ENCODE measurements around the gene UNC5A. TPM values are rescaled to one million over a fixed set of nuclear protein-coding genes. Genes with fewer than 3 reads are reported as not detected.

UNC5A gene
- total and polyA plus RNA-seq, 2 of the 8 experiments (the other 6 are each of a cell fraction or from before 2014, with no cell fraction given) = 4.0 to 7.6 TPM

DNA sequence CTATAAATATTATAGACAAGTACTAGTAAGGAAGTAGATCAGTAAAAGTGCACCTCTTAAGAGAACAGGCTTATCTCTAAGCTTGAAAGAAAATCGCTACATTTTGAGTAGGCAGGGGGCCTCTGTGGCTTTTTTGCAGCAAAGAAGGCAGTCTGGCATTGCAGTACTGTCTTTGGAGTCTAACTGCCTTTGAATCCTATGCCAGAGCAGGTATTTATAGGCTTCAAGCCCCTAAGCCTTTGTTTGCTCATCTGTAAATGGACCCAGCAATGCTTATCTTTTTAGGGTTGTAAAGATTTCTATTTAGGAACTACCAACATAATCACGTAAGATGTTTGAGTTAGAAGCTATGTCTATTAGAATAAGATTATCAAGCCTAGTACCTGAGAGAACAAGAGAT is 112.5 kb downstream of the UNC5A start (continued):
- TF ChIP-seq, protein P1, sequence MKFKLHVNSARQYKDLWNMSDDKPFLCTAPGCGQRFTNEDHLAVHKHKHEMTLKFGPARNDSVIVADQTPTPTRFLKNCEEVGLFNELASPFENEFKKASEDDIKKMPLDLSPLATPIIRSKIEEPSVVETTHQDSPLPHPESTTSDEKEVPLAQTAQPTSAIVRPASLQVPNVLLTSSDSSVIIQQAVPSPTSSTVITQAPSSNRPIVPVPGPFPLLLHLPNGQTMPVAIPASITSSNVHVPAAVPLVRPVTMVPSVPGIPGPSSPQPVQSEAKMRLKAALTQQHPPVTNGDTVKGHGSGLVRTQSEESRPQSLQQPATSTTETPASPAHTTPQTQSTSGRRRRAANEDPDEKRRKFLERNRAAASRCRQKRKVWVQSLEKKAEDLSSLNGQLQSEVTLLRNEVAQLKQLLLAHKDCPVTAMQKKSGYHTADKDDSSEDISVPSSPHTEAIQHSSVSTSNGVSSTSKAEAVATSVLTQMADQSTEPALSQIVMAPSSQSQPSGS (IDR thresholded peaks at IDR 0.05; ENCODE audit: low read length) = no peak
- no peak for TF ChIP-seq TCF12 (IDR thresholded peaks at IDR 0.05; ENCODE audit: low read depth, low read length)
- no peak for TF ChIP-seq CHD1 (IDR thresholded peaks at IDR 0.05; ENCODE audit: low read depth, low read length)
- no peak for TF ChIP-seq JUND (IDR thresholded peaks at IDR 0.05; ENCODE audit: low read length)

Data from H1 (cell line).